NCI-H345 treated with DMSO at 0.1 percent for 48 hours (cell line): ENCODE measurements around the gene PFKFB1.
A peak's percentile ranks its signal among the peaks of the same experiment; 100 is the strongest.

Source experiments
- DNase-seq: peaks from one replicate; lab custom pipeline; 2025; ENCODE audit not compliant: unreplicated experiment; lab: John Stamatoyannopoulos, UW

PFKFB1 gene

DNA sequence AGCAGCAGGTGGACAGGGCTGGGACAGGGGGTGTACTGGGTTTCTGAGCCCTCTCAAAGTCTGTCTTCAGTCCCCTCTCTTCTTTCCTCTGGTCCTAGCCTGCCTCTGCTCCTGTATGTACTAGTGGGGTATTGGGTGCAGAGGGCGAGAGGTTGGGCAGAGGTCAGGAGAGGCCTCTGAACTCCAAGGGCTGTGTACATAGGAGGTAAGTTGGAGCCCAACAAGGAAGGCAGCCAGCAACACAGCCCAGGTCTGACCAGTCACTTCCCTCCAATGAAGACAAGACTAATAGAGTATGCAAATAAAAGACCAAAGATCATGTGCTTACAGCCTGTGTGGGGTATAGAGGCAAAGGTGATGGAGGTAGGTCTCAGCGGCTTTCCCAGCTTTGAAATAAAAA, at the start of gene PFKFB1:
Gene PFKFB1, minus strand, starts transcription at position 90 of the 400 bp plus-strand sequence. CDS start 181 bp downstream, outside the sequence.
- DNase-seq = no peak

DNA sequence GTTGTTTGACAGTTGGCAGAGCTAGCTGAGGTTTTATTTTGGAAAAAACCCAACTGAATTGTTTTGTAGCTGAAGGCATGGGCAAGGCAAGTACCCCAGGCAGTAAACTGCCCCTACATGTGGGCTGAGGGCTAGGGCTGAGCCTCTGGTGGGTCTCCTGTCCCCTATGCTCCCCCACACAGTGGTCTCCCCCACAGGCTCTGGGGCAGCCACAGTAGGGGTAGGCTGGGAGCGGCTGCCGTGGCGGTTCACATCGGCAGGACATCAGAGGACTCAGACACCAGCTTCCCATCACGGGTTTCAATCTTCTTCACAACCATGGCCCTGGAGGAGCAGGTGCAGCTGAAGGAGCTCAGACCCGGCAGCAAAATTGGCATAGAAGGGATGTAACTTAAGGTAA, 47.5 kb upstream of the PFKFB1 start:
- no peak for DNase-seq

- DNase-seq = no peak
Measured at GRCh38 chrX:55039471-55039870, 45.5 kb upstream of the PFKFB1 start.

- no peak for DNase-seq
Measured at GRCh38 chrX:55033429-55033828, 39.4 kb upstream of the PFKFB1 start.

- no peak for DNase-seq
Measured at GRCh38 chrX:55030271-55031205, 36.5 kb upstream of the PFKFB1 start, which contains the start of gene ALAS2. TSS of gene ALAS2 (minus strand) at chrX:55030977. CDS start at chrX:55026000, 4,977 bp downstream.

GRCh38 chrX:55029291-55029690, 35.3 kb upstream of the PFKFB1 start:
- no peak for DNase-seq

DNA sequence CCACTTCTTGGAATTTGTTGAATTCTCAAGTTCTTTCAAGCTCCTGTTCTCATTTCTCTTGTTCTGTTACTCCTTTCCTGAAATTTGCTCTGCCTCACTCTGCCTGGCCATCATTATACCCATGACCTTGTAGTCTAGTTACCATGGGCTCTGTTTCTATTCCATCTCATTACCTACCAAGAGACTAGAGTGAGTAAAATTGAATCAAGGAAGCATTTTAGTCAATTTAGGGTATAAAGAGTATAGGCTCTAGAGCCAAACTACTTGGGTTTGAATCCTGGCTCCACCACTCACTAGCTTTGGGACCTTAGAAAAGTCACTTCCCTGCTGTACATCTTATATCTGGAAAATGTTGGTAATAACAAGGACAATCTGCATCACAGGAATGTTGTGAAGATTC, 34.6 kb upstream of the PFKFB1 start:
- no peak for DNase-seq

DNA sequence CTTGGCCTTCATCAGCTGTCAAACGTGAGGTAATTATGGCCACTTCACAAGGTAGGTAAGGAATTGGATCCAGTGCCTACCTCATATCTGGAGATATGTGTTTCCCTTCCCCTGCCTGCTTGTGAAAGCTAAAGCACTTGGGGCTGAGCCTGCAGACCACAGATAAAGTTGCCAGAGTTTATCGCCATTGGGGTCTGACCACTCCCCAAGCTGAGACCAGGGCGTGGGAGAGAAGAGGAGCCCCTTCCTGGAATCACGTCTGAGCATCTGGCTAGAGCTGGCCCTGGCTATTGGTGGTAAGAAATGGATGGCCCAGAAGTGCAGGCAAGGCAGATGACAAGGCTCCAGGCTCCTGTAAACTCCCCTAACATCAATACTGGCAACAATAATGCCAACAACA, 34.1 kb upstream of the PFKFB1 start:
- no peak for DNase-seq

DNA sequence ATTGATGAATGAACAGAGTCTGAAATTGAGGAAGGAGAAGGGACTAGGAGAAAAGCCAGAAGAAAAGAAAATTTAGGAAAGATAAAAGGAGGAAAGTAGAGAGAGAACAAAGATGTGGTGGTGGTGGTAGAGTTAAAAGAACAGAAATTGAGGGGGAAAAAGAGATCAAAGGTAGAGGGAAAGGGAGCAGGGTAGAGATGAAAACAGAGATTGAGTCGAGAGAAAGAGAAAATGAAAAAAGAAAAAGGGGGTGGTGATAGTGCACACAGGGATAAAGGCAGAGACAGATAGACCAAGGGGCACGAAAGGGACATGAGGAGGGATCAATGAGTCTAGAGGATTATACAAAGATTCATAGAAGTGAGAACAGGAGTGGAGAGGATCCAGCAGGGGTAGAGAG, 32.9 kb upstream of the PFKFB1 start:
- no peak for DNase-seq

DNA sequence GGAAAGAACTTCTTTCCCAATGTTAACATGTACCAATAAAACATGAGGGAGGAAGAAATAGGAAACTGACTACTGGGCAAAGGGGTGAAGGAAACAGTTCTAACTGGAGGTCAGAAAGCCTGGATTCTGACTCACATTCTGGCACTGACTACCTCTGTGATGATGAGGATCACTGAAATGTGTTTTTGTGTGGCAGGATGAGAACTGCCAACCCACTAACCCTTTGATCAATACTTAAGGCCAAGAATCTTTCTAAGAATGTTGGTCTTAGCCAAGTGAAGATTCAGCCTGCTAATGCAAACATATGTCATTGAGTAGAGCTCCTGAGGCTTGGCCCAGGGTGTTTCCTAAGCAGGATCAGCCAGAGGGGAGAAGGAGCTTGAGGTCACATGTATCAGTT, 32.2 kb upstream of the PFKFB1 start:
- DNase-seq = no peak

DNA sequence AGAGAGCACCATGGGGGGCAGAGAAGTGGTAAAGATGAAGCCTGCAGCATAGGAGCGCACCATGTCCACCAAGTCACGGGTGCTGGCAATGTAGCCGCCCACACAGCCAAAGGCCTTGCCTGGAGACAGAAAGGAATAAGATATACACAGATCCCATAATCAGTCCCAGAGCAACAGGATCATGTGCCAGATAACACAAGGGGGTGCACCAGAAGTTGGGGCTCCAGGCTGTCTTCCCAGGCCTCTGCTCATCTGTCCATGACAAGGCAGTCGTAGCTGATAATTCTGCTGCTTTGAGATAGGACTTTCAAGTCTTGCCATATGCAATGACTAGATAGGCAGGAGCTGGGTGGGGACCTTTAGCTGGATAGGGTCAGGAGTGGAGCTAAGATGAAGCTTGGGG, 20.9 kb upstream of the PFKFB1 start:
- no peak for DNase-seq

- DNase-seq = no peak
Measured at GRCh38 chrX:55011294-55011693, 17.3 kb upstream of the PFKFB1 start.

GRCh38 chrX:55008571-55009358, 14.8 kb upstream of the PFKFB1 start:
- no peak for DNase-seq

- DNase-seq = no peak
Measured at GRCh38 chrX:55007656-55008055, 13.7 kb upstream of the PFKFB1 start.

- no peak for DNase-seq
Measured at GRCh38 chrX:55006827-55007621, 13.0 kb upstream of the PFKFB1 start.

DNA sequence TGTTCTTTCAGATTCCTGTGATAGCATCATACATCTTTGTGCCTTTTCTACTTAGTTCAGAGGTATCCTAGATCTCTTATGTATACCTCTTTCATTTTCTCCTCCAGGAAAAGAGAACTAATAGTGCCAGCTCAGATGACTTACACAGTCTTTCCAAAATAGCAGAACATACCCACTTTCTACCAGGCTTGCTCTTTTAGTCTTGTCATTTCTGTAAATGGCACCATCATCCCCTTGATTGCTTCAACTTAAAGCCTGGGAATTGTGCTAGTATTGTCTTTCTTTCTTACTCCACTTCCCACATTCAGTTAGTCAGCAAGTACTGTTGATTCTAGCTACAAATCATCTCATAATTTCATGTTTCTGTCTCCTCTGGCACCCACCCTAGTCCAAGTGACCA, 11.3 kb upstream of the PFKFB1 start:
- no peak for DNase-seq

DNA sequence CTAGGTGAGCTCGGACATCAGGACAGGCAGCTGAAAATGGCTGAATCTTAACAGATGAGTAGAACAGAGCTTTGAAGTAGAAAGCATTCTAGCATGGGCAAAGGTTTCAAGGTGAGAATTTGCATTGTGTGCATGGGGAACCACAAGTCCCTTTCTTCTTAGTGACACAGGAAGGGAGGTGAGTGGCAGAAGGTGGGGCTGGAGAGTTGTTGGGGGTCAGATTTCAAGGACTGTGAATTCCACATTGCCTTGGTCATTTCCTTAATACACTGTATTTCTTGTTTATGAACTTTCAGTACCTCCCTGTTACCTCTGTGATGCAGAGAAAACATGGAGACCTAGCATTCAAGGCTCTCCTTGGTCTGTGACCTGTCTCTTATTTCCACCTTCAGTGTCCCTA, 10.2 kb upstream of the PFKFB1 start:
- no peak for DNase-seq

GRCh38 chrX:54999717-55000598, 6.0 kb upstream of the PFKFB1 start, which contains the start of gene APEX2:
TSS of gene APEX2 (plus strand) at chrX:55000363. CDS start at chrX:55000423, 60 bp downstream.
- peak; percentile 85 for DNase-seq

DNA sequence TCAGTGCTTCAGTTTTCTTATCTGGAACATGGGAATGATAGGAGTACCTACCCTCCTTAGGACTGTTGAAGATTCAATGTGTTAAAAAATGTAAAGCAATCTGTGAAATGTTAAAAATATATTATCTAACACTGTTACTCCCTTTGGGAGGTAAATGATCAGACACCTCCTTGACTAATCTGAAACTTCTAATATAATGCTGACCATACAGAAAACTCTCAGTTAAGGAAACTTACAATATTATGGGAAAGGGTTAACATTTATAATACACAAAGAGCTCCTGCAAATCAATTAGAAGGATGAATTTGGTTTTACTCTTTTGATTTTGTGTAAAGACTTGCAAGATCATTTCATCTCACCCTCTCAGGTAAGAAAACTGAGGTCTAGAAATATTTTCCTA, 1.6 kb upstream of the PFKFB1 start:
- DNase-seq = no peak
